GM23338 (cell line): Measurements from ENCODE around the gene MBD3L5. TPM values are rescaled to one million over a fixed set of nuclear protein-coding genes. Genes with fewer than 3 reads are reported as not detected.

Experiments
- ATAC-seq: fragments of 200-7000 bp; cut with Tn5 transposase; 3 replicates; pipeline ENCODE4 v1.9.1; 2020
- DNase-seq: peaks from one replicate; pipeline ENCODE4 v3.0.0-alpha.2; 2015; ENCODE audit warnings: low spot score
- H2AFZ ChIP-seq: fragments of 200-600 bp; sonication (generic); 2 replicates; pipeline ENCODE4 v1.8.0; 2016; ENCODE audit warnings: antibody characterized with exemption, mild to moderate bottlenecking, moderate library complexity
- H3F3A ChIP-seq: fragments of 200-600 bp; sonication (generic); replicated peaks from 2 replicates; pipeline ENCODE4 v1.8.0; 2017; ENCODE audit warnings: antibody characterized with exemption, mixed run types, low read depth
- H3K27ac ChIP-seq: fragments of 200-600 bp; sonication (generic); 2 replicates; pipeline ENCODE4 v1.6.1; 2016; ENCODE audit warnings: low read depth
- H3K27me3 ChIP-seq: fragments of 200-600 bp; sonication (generic); 2 replicates; pipeline ENCODE4 v1.8.0; 2016; ENCODE audit warnings: mild to moderate bottlenecking, mixed run types, moderate library complexity; ENCODE audit not compliant: insufficient read depth
- H3K36me3 ChIP-seq: fragments of 200-600 bp; sonication (generic); 2 replicates; pipeline ENCODE4 v1.8.0; 2016; ENCODE audit warnings: mild to moderate bottlenecking; ENCODE audit not compliant: insufficient read depth
- H3K4me1 ChIP-seq: fragments of 200-600 bp; sonication (generic); 2 replicates; pipeline ENCODE4 v1.8.0; 2016; ENCODE audit warnings: mild to moderate bottlenecking, moderate library complexity; ENCODE audit not compliant: insufficient read depth
- H3K4me2 ChIP-seq: fragments of 200-600 bp; sonication (generic); 2 replicates; pipeline ENCODE4 v1.7.1; 2017; ENCODE audit warnings: mixed run types
- H3K4me3 ChIP-seq: fragments of 200-600 bp; sonication (generic); 2 replicates; pipeline ENCODE4 v1.6.1; 2016; ENCODE audit warnings: mixed run types
- H3K79me2 ChIP-seq: fragments of 200-600 bp; sonication (generic); replicated peaks from 2 replicates; pipeline ENCODE4 v1.8.0; 2017; ENCODE audit warnings: mild to moderate bottlenecking; ENCODE audit not compliant: insufficient read depth
- H3K9me2 ChIP-seq: fragments of 200-600 bp; sonication (generic); 2 replicates; pipeline ENCODE4 v1.8.0; 2017; ENCODE audit not compliant: insufficient read depth
- H4K20me1 ChIP-seq: fragments of 200-600 bp; sonication (generic); replicated peaks from 2 replicates; pipeline ENCODE4 v1.8.0; 2017; ENCODE audit warnings: mild to moderate bottlenecking; ENCODE audit not compliant: insufficient read depth
- H3K27ac Mint-ChIP-seq: 2 replicates; pipeline ENCODE4 v1.8.0; 2020; ENCODE audit warnings: inconsistent platforms, mild to moderate bottlenecking, moderate library complexity, mixed read lengths
- H3K27me3 Mint-ChIP-seq: 3 replicates; pipeline ENCODE4 v1.8.0; 2022; ENCODE audit warnings: low read depth, mild to moderate bottlenecking, moderate library complexity, mixed read lengths, inconsistent platforms; ENCODE audit not compliant: insufficient read depth, poor library complexity
- H3K36me3 Mint-ChIP-seq: 3 replicates; pipeline ENCODE4 v1.8.0; 2021; ENCODE audit warnings: low read depth, mild to moderate bottlenecking, inconsistent platforms, moderate library complexity, mixed read lengths
- H3K4me1 Mint-ChIP-seq: 3 replicates; pipeline ENCODE4 v1.8.0; 2020; ENCODE audit warnings: mild to moderate bottlenecking, inconsistent platforms, mixed read lengths
- H3K4me3 Mint-ChIP-seq: 3 replicates; pipeline ENCODE4 v1.8.0; 2021; ENCODE audit warnings: moderate library complexity, mild to moderate bottlenecking, inconsistent platforms, mixed read lengths
- H3K9me3 Mint-ChIP-seq: 3 replicates; pipeline ENCODE4 v1.8.0; 2020; ENCODE audit warnings: moderate library complexity, mild to moderate bottlenecking, inconsistent platforms, mixed read lengths
- CTCF ChIP-seq, 2 experiments: fragments of 200-600 bp in 1 of 2; sonication (generic) in 1 of 2; conservative IDR thresholded peaks; 2 replicates each; pipeline versions ENCODE4 v1.5.1 to v1.6.1; 2016 to 2017; ENCODE audit warnings: antibody characterized with exemption in 2 of 2, low read depth in 2 of 2, mild to moderate bottlenecking in 2 of 2, moderate library complexity in 1 of 2
- EZH2 ChIP-seq: fragments of 200-600 bp; sonication (generic); IDR thresholded peaks from one replicate; pipeline ENCODE4 v1.8.0; 2017; ENCODE audit warnings: antibody characterized with exemption, mild to moderate bottlenecking, low read depth; ENCODE audit not compliant: unreplicated experiment
- POLR2AphosphoS5 ChIP-seq: IDR thresholded peaks from 2 replicates; pipeline ENCODE4 v1.6.1; 2016; ENCODE audit warnings: antibody characterized with exemption, low read depth
- ZNF331 ChIP-seq: fragments of 250-450 bp; sonication (Bioruptor Pico); IDR thresholded peaks from 2 replicates; pipeline ENCODE4 v1.5.0; 2020; ENCODE audit warnings: low read depth, mild to moderate bottlenecking, moderate library complexity
- polyA plus RNA-seq: library from polyadenylated mRNA; unstranded; fragments of >200 nt; fragmentation: Nextera tagmentation; extraction: Ambion mirVana; gene quantifications from 2 replicates; pipeline ENCODE4 v1.2.1, GENCODE V29; 2016
- total RNA-seq: library from RNA; depleted of rRNA; stranded (reverse); fragments of >200 nt; shearing (Covaris generic); gene quantifications from 2 replicates; pipeline ENCODE4 v1.2.3, GENCODE V29; 2014
- TF ChIP-seq, protein P1 (sequence below): IDR thresholded peaks from 2 replicates; pipeline ENCODE4 v1.6.1; 2016; ENCODE audit warnings: antibody characterized with exemption
- TF ChIP-seq, protein P2 (sequence below): IDR thresholded peaks from one replicate; pipeline ENCODE4 v1.6.1; 2018; ENCODE audit warnings: antibody characterized with exemption; ENCODE audit not compliant: unreplicated experiment
- TF ChIP-seq, protein P3 (sequence below): fragments of 250-450 bp; sonication (Bioruptor Pico); IDR thresholded peaks from 2 replicates; pipeline ENCODE4 v1.5.0; 2020; ENCODE audit warnings: mild to moderate bottlenecking, moderate library complexity

MBD3L5 gene
- total and polyA plus RNA-seq, 2 experiments from 2014 or later: not detected

DNA sequence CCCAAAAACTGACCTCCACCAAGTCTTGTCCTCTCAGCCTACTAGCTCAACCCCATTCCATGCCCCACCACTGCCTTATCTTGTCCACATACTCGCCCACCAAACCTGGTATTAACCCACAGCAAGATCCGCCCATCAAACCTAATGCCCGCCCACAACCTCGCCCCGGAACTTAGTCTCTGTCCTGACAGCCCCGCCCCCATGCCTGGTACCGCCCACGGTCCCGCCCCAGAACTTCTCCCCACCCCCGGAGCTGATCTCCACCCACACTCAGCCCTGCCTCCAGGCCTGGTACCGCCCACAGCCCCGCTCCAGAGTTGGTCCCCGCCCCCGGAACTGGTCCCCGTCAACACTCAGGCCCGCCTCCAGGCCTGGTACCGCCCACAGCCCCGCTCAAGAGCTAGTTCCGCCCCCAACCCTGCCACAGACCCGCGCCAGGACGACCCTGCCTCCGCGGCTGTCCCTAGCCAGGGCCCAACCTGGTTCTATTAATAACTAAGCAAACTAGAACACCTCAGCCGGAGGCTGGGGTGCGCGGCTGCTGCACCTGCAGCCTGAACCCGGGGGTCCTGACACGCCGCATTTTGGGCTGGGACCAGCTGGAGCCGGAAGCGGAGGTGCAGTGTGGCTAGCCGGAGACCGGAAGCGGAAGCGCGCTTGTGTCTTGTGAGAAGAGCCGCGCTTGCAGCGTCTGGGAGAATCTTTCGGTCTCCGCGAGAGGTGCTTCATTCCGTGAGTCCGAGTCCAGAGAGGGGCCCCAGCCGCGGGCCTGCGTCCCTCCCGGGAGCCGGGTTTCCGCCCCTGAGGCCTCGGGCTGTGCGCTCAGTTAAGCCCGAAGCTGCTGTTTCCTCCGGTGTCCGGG is 38.9 kb downstream of the MBD3L5 start, which contains the start of gene ZNF557:
Gene ZNF557 (plus strand): TSS at position 662 of the 862 bp plus-strand sequence. CDS start 5,372 bp downstream, outside the sequence.
- H4K20me1 ChIP-seq: no peaks in the 10 kb centered on the region
- H3F3A ChIP-seq: no peaks in the 10 kb centered on the region
- H3K4me1 ChIP-seq: no peaks in the 10 kb centered on the region
- Mint-ChIP-seq H3K27ac (peak within 1 kb of the TSS; percentile 97), H3K4me1 (no peaks in the 10 kb centered on the region; the same call in 2 of the 3 replicates), H3K4me3 (peak within 1 kb of the TSS; percentile 93), H3K36me3 (peaks cover 42% of the 10 kb centered on the region), H3K27me3 (peaks cover 13% of the 10 kb centered on the region), H3K9me3 (peaks cover 43% of the 10 kb centered on the region)
- H3K9me2 ChIP-seq: no peaks in the 10 kb centered on the region
- TF ChIP-seq POLR2AphosphoS5 (peak; percentile 83), ZNF331 (no peak), EZH2 (no peak)
- TF ChIP-seq, protein P1, sequence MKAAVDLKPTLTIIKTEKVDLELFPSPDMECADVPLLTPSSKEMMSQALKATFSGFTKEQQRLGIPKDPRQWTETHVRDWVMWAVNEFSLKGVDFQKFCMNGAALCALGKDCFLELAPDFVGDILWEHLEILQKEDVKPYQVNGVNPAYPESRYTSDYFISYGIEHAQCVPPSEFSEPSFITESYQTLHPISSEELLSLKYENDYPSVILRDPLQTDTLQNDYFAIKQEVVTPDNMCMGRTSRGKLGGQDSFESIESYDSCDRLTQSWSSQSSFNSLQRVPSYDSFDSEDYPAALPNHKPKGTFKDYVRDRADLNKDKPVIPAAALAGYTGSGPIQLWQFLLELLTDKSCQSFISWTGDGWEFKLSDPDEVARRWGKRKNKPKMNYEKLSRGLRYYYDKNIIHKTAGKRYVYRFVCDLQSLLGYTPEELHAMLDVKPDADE: peak; percentile 67
- peaks cover 8% of the 10 kb centered on the region for H3K36me3 ChIP-seq
- peak within 1 kb of the TSS; percentile 88 for H3K27ac ChIP-seq
- H3K4me3 ChIP-seq: peak within 1 kb of the TSS; percentile 98
- DNase-seq: peak; percentile 99
- ATAC-seq: peak; percentile 98
- H3K27me3 ChIP-seq: no peaks in the 10 kb centered on the region
- peaks cover 12% of the 10 kb centered on the region; the same call in 1 of the 2 replicates for H3K79me2 ChIP-seq
- peak within 1 kb of the TSS; percentile 84 for H3K4me2 ChIP-seq
- H2AFZ ChIP-seq: peak within 1 kb of the TSS; percentile 99

GRCh38 chr19:7069904-7070226 is 39.5 kb downstream of the MBD3L5 start:
- no peak for TF ChIP-seq CTCF (conservative IDR thresholded peaks at IDR 0.05; ENCODE audit: low read depth in 2 of 2)
- TF ChIP-seq, protein P2, sequence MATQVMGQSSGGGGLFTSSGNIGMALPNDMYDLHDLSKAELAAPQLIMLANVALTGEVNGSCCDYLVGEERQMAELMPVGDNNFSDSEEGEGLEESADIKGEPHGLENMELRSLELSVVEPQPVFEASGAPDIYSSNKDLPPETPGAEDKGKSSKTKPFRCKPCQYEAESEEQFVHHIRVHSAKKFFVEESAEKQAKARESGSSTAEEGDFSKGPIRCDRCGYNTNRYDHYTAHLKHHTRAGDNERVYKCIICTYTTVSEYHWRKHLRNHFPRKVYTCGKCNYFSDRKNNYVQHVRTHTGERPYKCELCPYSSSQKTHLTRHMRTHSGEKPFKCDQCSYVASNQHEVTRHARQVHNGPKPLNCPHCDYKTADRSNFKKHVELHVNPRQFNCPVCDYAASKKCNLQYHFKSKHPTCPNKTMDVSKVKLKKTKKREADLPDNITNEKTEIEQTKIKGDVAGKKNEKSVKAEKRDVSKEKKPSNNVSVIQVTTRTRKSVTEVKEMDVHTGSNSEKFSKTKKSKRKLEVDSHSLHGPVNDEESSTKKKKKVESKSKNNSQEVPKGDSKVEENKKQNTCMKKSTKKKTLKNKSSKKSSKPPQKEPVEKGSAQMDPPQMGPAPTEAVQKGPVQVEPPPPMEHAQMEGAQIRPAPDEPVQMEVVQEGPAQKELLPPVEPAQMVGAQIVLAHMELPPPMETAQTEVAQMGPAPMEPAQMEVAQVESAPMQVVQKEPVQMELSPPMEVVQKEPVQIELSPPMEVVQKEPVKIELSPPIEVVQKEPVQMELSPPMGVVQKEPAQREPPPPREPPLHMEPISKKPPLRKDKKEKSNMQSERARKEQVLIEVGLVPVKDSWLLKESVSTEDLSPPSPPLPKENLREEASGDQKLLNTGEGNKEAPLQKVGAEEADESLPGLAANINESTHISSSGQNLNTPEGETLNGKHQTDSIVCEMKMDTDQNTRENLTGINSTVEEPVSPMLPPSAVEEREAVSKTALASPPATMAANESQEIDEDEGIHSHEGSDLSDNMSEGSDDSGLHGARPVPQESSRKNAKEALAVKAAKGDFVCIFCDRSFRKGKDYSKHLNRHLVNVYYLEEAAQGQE: no peak
- TF ChIP-seq, protein P3, sequence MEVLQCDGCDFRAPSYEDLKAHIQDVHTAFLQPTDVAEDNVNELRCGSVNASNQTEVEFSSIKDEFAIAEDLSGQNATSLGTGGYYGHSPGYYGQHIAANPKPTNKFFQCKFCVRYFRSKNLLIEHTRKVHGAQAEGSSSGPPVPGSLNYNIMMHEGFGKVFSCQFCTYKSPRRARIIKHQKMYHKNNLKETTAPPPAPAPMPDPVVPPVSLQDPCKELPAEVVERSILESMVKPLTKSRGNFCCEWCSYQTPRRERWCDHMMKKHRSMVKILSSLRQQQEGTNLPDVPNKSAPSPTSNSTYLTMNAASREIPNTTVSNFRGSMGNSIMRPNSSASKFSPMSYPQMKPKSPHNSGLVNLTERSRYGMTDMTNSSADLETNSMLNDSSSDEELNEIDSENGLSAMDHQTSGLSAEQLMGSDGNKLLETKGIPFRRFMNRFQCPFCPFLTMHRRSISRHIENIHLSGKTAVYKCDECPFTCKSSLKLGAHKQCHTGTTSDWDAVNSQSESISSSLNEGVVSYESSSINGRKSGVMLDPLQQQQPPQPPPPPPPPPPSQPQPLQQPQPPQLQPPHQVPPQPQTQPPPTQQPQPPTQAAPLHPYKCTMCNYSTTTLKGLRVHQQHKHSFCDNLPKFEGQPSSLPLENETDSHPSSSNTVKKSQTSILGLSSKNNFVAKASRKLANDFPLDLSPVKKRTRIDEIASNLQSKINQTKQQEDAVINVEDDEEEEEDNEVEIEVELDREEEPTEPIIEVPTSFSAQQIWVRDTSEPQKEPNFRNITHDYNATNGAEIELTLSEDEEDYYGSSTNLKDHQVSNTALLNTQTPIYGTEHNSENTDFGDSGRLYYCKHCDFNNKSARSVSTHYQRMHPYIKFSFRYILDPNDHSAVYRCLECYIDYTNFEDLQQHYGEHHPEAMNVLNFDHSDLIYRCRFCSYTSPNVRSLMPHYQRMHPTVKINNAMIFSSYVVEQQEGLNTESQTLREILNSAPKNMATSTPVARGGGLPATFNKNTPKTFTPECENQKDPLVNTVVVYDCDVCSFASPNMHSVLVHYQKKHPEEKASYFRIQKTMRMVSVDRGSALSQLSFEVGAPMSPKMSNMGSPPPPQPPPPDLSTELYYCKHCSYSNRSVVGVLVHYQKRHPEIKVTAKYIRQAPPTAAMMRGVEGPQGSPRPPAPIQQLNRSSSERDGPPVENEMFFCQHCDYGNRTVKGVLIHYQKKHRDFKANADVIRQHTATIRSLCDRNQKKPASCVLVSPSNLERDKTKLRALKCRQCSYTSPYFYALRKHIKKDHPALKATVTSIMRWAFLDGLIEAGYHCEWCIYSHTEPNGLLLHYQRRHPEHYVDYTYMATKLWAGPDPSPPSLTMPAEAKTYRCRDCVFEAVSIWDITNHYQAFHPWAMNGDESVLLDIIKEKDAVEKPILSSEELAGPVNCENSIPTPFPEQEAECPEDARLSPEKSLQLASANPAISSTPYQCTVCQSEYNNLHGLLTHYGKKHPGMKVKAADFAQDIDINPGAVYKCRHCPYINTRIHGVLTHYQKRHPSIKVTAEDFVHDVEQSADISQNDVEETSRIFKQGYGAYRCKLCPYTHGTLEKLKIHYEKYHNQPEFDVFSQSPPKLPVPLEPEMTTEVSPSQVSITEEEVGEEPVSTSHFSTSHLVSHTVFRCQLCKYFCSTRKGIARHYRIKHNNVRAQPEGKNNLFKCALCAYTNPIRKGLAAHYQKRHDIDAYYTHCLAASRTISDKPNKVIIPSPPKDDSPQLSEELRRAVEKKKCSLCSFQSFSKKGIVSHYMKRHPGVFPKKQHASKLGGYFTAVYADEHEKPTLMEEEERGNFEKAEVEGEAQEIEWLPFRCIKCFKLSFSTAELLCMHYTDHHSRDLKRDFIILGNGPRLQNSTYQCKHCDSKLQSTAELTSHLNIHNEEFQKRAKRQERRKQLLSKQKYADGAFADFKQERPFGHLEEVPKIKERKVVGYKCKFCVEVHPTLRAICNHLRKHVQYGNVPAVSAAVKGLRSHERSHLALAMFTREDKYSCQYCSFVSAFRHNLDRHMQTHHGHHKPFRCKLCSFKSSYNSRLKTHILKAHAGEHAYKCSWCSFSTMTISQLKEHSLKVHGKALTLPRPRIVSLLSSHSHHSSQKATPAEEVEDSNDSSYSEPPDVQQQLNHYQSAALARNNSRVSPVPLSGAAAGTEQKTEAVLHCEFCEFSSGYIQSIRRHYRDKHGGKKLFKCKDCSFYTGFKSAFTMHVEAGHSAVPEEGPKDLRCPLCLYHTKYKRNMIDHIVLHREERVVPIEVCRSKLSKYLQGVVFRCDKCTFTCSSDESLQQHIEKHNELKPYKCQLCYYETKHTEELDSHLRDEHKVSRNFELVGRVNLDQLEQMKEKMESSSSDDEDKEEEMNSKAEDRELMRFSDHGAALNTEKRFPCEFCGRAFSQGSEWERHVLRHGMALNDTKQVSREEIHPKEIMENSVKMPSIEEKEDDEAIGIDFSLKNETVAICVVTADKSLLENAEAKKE (CRISPR knock-in tag): no peak
- H3K4me3 ChIP-seq: peak overlapping the region; percentile 98
- no peaks in the 10 kb centered on the region for H3F3A ChIP-seq
- H4K20me1 ChIP-seq: no peaks in the 10 kb centered on the region
- H3K27ac ChIP-seq: peak overlapping the region; percentile 88
- no peaks in the 10 kb centered on the region for H3K4me1 ChIP-seq
- peak overlapping the region; percentile 84 for H3K4me2 ChIP-seq
- peak overlapping the region; percentile 93 for H3K4me3 Mint-ChIP-seq
- H3K27ac Mint-ChIP-seq: no peak overlapping the region
- ATAC-seq: no peak
- peak overlapping the region; percentile 99 for H2AFZ ChIP-seq
- H3K36me3 Mint-ChIP-seq: peaks cover 46% of the 10 kb centered on the region
- DNase-seq: no peak
- H3K9me3 Mint-ChIP-seq: peaks cover 40% of the 10 kb centered on the region
- peaks cover 15% of the 10 kb centered on the region for H3K27me3 Mint-ChIP-seq
- no peaks in the 10 kb centered on the region for H3K27me3 ChIP-seq
- H3K36me3 ChIP-seq: peaks cover 8% of the 10 kb centered on the region
- H3K9me2 ChIP-seq: no peaks in the 10 kb centered on the region
- no peaks in the 10 kb centered on the region; the same call in 2 of the 3 replicates for H3K4me1 Mint-ChIP-seq
- peaks cover 12% of the 10 kb centered on the region; the same call in 1 of the 2 replicates for H3K79me2 ChIP-seq
